RWPE2 (cell line): ENCODE results near the gene CNTNAP2.

Source experiments
- ATAC-seq: fragments of 200-7000 bp; cut with Tn5 transposase; 3 replicates; pipeline ENCODE4 v1.9.1; 2021; ENCODE audit warnings: low read depth
- DNase-seq: peaks from one replicate; pipeline ENCODE4 v3.0.0-alpha.2; 2020; ENCODE audit warnings: low spot score
- H3K27ac ChIP-seq: fragments of 450-650 bp; 2 replicates; pipeline ENCODE4 v1.5.1; 2017; ENCODE audit warnings: mild to moderate bottlenecking; ENCODE audit not compliant: poor library complexity, severe bottlenecking
- H3K27me3 ChIP-seq: fragments of 250-450 bp; sonication (Bioruptor Pico); 2 replicates; pipeline ENCODE4 v1.5.1; 2021; ENCODE audit warnings: mild to moderate bottlenecking, moderate library complexity; ENCODE audit not compliant: insufficient read depth, poor library complexity, severe bottlenecking
- H3K36me3 ChIP-seq: fragments of 250-450 bp; sonication (Bioruptor Pico); 2 replicates; pipeline ENCODE4 v1.5.1; 2020; ENCODE audit warnings: low read depth, mild to moderate bottlenecking, moderate library complexity
- H3K4me1 ChIP-seq: fragments of 250-450 bp; sonication (Bioruptor Pico); 2 replicates; pipeline ENCODE4 v1.5.1; 2021; ENCODE audit warnings: mild to moderate bottlenecking, moderate library complexity; ENCODE audit not compliant: insufficient read depth, poor library complexity, severe bottlenecking
- H3K4me3 ChIP-seq: fragments of 250-450 bp; sonication (Bioruptor Pico); 2 replicates; pipeline ENCODE4 v1.5.1; 2021; ENCODE audit warnings: mild to moderate bottlenecking, moderate library complexity; ENCODE audit not compliant: severe bottlenecking
- H3K9me3 ChIP-seq: fragments of 250-450 bp; sonication (Bioruptor Pico); 2 replicates; pipeline ENCODE4 v1.5.1; 2021; ENCODE audit warnings: mild to moderate bottlenecking, moderate library complexity; ENCODE audit not compliant: severe bottlenecking
- TF ChIP-seq, protein P1 (sequence below): fragments of 450-650 bp; IDR thresholded peaks from one replicate; pipeline ENCODE4 v1.5.1; 2017; ENCODE audit warnings: mild to moderate bottlenecking, moderate library complexity; ENCODE audit not compliant: poor library complexity, severe bottlenecking

CNTNAP2 gene

GRCh38 chr7:147432576-147432975, 1316.0 kb downstream of the CNTNAP2 start:
- TF ChIP-seq, protein P1, sequence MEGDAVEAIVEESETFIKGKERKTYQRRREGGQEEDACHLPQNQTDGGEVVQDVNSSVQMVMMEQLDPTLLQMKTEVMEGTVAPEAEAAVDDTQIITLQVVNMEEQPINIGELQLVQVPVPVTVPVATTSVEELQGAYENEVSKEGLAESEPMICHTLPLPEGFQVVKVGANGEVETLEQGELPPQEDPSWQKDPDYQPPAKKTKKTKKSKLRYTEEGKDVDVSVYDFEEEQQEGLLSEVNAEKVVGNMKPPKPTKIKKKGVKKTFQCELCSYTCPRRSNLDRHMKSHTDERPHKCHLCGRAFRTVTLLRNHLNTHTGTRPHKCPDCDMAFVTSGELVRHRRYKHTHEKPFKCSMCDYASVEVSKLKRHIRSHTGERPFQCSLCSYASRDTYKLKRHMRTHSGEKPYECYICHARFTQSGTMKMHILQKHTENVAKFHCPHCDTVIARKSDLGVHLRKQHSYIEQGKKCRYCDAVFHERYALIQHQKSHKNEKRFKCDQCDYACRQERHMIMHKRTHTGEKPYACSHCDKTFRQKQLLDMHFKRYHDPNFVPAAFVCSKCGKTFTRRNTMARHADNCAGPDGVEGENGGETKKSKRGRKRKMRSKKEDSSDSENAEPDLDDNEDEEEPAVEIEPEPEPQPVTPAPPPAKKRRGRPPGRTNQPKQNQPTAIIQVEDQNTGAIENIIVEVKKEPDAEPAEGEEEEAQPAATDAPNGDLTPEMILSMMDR: no peak
- Histone ChIP-seq H3K27ac (no peak overlapping the region), H3K4me1 (no peaks in the 10 kb centered on the region), H3K4me3 (no peak overlapping the region), H3K36me3 (no peaks in the 10 kb centered on the region), H3K9me3 (no peaks in the 10 kb centered on the region), H3K27me3 (no peaks in the 10 kb centered on the region)
- no peak for DNase-seq
- ATAC-seq: no peak

GRCh38 chr7:147436718-147437117, 1320.1 kb downstream of the CNTNAP2 start:
- DNase-seq: no peak
- Histone ChIP-seq H3K9me3 (peaks cover 5% of the 10 kb centered on the region), H3K27ac (no peak overlapping the region), H3K27me3 (no peaks in the 10 kb centered on the region), H3K36me3 (no peaks in the 10 kb centered on the region), H3K4me3 (no peak overlapping the region), H3K4me1 (no peaks in the 10 kb centered on the region)
- TF ChIP-seq, protein P1: no peak
- no peak for ATAC-seq

- H3K4me1 ChIP-seq: no peaks in the 10 kb centered on the region
- H3K27me3 ChIP-seq: no peaks in the 10 kb centered on the region
- no peak for DNase-seq
- no peak overlapping the region for H3K4me3 ChIP-seq
- no peaks in the 10 kb centered on the region for H3K36me3 ChIP-seq
- H3K9me3 ChIP-seq: peaks cover 5% of the 10 kb centered on the region
- ATAC-seq: no peak
- no peak overlapping the region for H3K27ac ChIP-seq
- TF ChIP-seq, protein P1: no peak
These were observed 1321.6 kb downstream of the CNTNAP2 start for GRCh38 chr7:147438216-147438615.

DNA sequence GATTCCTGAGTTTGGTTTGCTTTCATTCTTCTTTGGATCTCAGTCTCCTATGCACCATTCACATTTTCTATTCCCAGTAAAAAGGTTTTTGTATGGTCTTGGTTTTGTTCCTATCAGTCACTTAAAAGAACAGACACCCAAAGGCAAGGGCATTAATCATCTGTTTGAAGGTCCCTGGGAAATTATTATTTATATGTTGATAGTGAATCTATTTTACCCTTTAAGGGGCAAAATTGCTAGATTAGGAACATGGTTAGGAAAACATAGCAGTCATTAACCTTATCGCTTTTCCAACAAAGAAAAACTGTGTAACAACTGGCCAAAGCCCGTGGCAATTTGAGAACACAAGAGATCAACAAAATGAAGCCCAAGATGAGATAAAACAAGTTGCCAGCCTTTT, 1327.3 kb downstream of the CNTNAP2 start:
- no peak for ATAC-seq
- no peak overlapping the region for H3K27ac ChIP-seq
- H3K4me3 ChIP-seq: no peak overlapping the region
- no peak for DNase-seq
- peaks cover 5% of the 10 kb centered on the region for H3K9me3 ChIP-seq
- H3K4me1 ChIP-seq: no peaks in the 10 kb centered on the region
- H3K27me3 ChIP-seq: no peaks in the 10 kb centered on the region
- H3K36me3 ChIP-seq: no peaks in the 10 kb centered on the region
- TF ChIP-seq, protein P1: no peak

DNA sequence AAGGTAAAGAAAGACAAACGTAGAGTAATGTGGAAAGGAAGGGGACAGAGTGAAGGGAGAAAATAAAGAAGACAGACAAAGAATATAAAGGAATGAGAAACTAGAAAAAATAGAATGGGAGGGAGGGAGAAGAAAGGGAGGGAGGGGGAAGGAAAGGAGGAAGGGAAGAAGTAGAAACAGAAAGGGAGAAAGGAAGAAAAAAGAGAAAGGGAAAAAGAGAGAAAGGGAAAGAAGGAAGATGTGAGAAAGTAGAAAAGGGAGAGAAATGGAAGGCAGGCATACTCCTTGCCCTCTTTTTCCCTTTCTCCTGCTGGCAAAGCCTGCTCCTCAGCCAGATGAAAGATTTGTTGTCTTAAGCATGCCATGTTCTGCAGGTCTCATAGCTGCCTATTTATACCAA, 1336.2 kb downstream of the CNTNAP2 start:
- no peaks in the 10 kb centered on the region for H3K9me3 ChIP-seq
- no peak for DNase-seq
- no peaks in the 10 kb centered on the region for H3K4me1 ChIP-seq
- no peaks in the 10 kb centered on the region for H3K27me3 ChIP-seq
- no peak overlapping the region for H3K4me3 ChIP-seq
- H3K36me3 ChIP-seq: no peaks in the 10 kb centered on the region
- ATAC-seq: no peak
- H3K27ac ChIP-seq: no peak overlapping the region
- TF ChIP-seq, protein P1: no peak
